K562 (cell line): ENCODE results near the gene COQ8A. TPM values are rescaled to one million over a fixed set of nuclear protein-coding genes. Genes with fewer than 3 reads are reported as not detected.
A peak's percentile ranks its signal among the peaks of the same experiment; 100 is the strongest.

Experiments used
- ATF4 ChIP-seq: fragments of 450-650 bp; formaldehyde crosslinking; IDR thresholded peaks from 2 replicates; pipeline ENCODE4 v1.4.0; 2022; ENCODE audit warnings: mild to moderate bottlenecking, moderate library complexity
- CC2D1A ChIP-seq: fragments of 450-650 bp; IDR thresholded peaks from 2 replicates; pipeline ENCODE4 v1.6.1; 2017; ENCODE audit warnings: mild to moderate bottlenecking
- GATA2 ChIP-seq: sonication (generic); formaldehyde crosslinking; IDR thresholded peaks from 2 replicates; pipeline ENCODE4 v1.4.0; 2020; ENCODE audit warnings: mild to moderate bottlenecking, missing genetic modification reagents
- GATAD2B ChIP-seq: fragments of 450-650 bp; IDR thresholded peaks from 2 replicates; pipeline ENCODE4 v1.6.1; 2017; ENCODE audit warnings: mild to moderate bottlenecking, borderline replicate concordance
- HDAC3 ChIP-seq: fragments of 450-650 bp; IDR thresholded peaks from 2 replicates; pipeline ENCODE4 v1.6.1; 2018; ENCODE audit warnings: borderline replicate concordance, mild to moderate bottlenecking, moderate library complexity; ENCODE audit not compliant: partially characterized antibody
- MEF2D ChIP-seq: conservative IDR thresholded peaks from 2 replicates; pipeline ENCODE4 v1.6.1; 2016; ENCODE audit warnings: low read depth, missing genetic modification characterization, missing compliant biosample characterization
- MITF ChIP-seq: IDR thresholded peaks from 2 replicates; pipeline ENCODE4 v1.6.1; 2014; ENCODE audit warnings: antibody characterized with exemption
- NCOR1 ChIP-seq: fragments of 450-650 bp; IDR thresholded peaks from 2 replicates; pipeline ENCODE4 v1.6.1; 2016; ENCODE audit warnings: mild to moderate bottlenecking, moderate library complexity
- NELFE ChIP-seq: IDR thresholded peaks from 2 replicates; pipeline ENCODE4 v1.6.1; 2011; ENCODE audit warnings: mild to moderate bottlenecking; ENCODE audit not compliant: insufficient read depth, insufficient read length
- RBBP5 ChIP-seq: fragments of 200-600 bp; sonication (generic); IDR thresholded peaks from 2 replicates; pipeline ENCODE4 v1.6.1; 2012; ENCODE audit warnings: borderline replicate concordance, mild to moderate bottlenecking, low read length, control low read depth, inconsistent platforms; ENCODE audit not compliant: insufficient read depth, poor library complexity, severe bottlenecking
- RNF219 ChIP-seq: fragments of 250-450 bp; sonication (Bioruptor Pico); IDR thresholded peaks from 2 replicates; pipeline ENCODE4 v1.5.0; 2022; ENCODE audit warnings: mild to moderate bottlenecking
- SIRT6 ChIP-seq: IDR thresholded peaks from one replicate; pipeline ENCODE4 v1.6.1; 2012; ENCODE audit warnings: low read depth, mild to moderate bottlenecking, control low read depth, inconsistent platforms, low read length, moderate library complexity
- XRCC4 ChIP-seq: IDR thresholded peaks from one replicate; pipeline ENCODE4 v1.6.1; 2011; ENCODE audit not compliant: insufficient read depth, insufficient read length; ENCODE audit errors: extremely low read depth
- ZBTB33 ChIP-seq: sonication (generic); formaldehyde crosslinking; IDR thresholded peaks from 2 replicates; pipeline ENCODE4 v1.8.1; 2023; ENCODE audit warnings: mild to moderate bottlenecking, missing genetic modification reagents
- ZNF165 ChIP-seq: fragments of 250-450 bp; sonication (Bioruptor Pico); IDR thresholded peaks from 2 replicates; pipeline ENCODE4 v1.4.0; 2020; ENCODE audit warnings: borderline replicate concordance
- ZNF512 ChIP-seq: IDR thresholded peaks from 2 replicates; pipeline ENCODE4 v1.6.1; 2016; ENCODE audit warnings: missing genetic modification characterization, missing compliant biosample characterization
- ZZZ3 ChIP-seq: fragments of 450-650 bp; IDR thresholded peaks from 2 replicates; pipeline ENCODE4 v1.6.1; 2016; ENCODE audit warnings: antibody characterized with exemption, mild to moderate bottlenecking, moderate library complexity
- polyA plus RNA-seq, 8 experiments: library from polyadenylated mRNA; depleted of rRNA in 4 of 8; stranded (reverse) in 5 of 8; unstranded in 3 of 8; fragments of >200 nt; fragmentation: Nextera tagmentation in 2 of 8; fragmentation: Illumina TruSeq in 1 of 8; extraction: Ambion mirVana in 2 of 8; extraction: Trizol in 1 of 8; gene quantifications; 2 replicates each; pipeline versions ENCODE4 v1.2.1 to v1.2.3, GENCODE V29; 2011 to 2014; ENCODE audit warnings: inconsistent platforms in 1 of 8, missing spikeins in 1 of 8
- total RNA-seq, 7 experiments: library from RNA; depleted of rRNA in 6 of 7; stranded (reverse); fragments of >200 nt in 6 of 7; fragmentation: Illumina TruSeq in 2 of 7; extraction: Trizol in 2 of 7; gene quantifications; 2 replicates each; pipeline versions ENCODE4 v1.2.1 to v1.2.3, GENCODE V29; 2011 to 2021; ENCODE audit warnings: low replicate concordance in 1 of 7

COQ8A gene
- total and polyA plus RNA-seq, 9 of the 15 experiments (the other 6 are each of a cell fraction or from before 2014, with no cell fraction given) = 2.6 to 54.3 (median 32.4) TPM

- TF ChIP-seq ZBTB33 = peak; percentile 90
- TF ChIP-seq MITF = no peak
- 0 out of 2 replicates have a peak, but pooled peaks have one; percentile 35 for TF ChIP-seq ZNF165
- no peak for TF ChIP-seq NELFE
- TF ChIP-seq ATF4 (CRISPR knock-in tag) = 0 out of 2 replicates have a peak, but pooled peaks have one; percentile 13
- no peak for TF ChIP-seq CC2D1A
- no peak for TF ChIP-seq XRCC4
- TF ChIP-seq HDAC3 = no peak
- TF ChIP-seq ZNF512 (tag) = no peak
- TF ChIP-seq ZZZ3 = no peak
- no peak for TF ChIP-seq RNF219 (CRISPR knock-in tag)
- no peak for TF ChIP-seq MEF2D (tag)
- TF ChIP-seq GATAD2B = no peak
- no peak for TF ChIP-seq GATA2
- TF ChIP-seq SIRT6 = no peak
- TF ChIP-seq RBBP5 = peak; percentile 76
- TF ChIP-seq NCOR1 = no peak
Observed at GRCh38 chr1:226939438-226940028, 561 bp upstream of the COQ8A start (continued).
